A549 (cell line): Measurements from ENCODE around the gene PRKCZ. TPM values are rescaled to one million over a fixed set of nuclear protein-coding genes. Genes with fewer than 3 reads are reported as not detected.

ENCODE experiments used
- ATAC-seq, 2 experiments: fragments of 200-7000 bp in 1 of 2; fragments of >200 bp in 1 of 2; cut with Nextera tagmentation in 1 of 2; cut with Tn5 transposase in 1 of 2; 3 replicates each; pipeline versions ENCODE4 v1.8.0 to v1.9.1; 2018 to 2020; ENCODE audit warnings: mild to moderate bottlenecking in 1 of 2, moderate library complexity in 1 of 2
- CTCF ChIA-PET: fragments of 300-600 bp; sonication (Branson Sonifier 250); formaldehyde crosslinking; extraction: SDS; loops from one replicate; lab custom pipeline; 2021; ENCODE audit warnings: antibody characterized with exemption, inconsistent platforms; lab: Yijun Ruan, JAX
- POLR2A ChIA-PET: fragments of 350-600 bp; formaldehyde crosslinking; extraction: SDS; loops from one replicate; lab custom pipeline; 2021; ENCODE audit warnings: antibody characterized with exemption, inconsistent platforms; lab: Yijun Ruan, JAX
- DNase-seq, 2 experiments: peaks; one replicate each; pipeline versions ENCODE4 v3.0.0 to v3.0.0-alpha.2; 2011 to 2016; ENCODE audit warnings: low read depth in 1 of 2, low spot score in 1 of 2
- FAIRE-seq: peaks from 2 replicates; lab custom pipeline; 2011; peaks lifted over from hg19 to GRCh38; lab: Jason Lieb, UNC
- H3K27ac ChIP-seq, 2 experiments: fragments of >200 bp; sonication (Bioruptor Twin); formaldehyde crosslinking; 3 replicates each; pipeline ENCODE4 v1.5.1; 2016 to 2017
- H3K4me1 ChIP-seq: fragments of >200 bp; sonication (Bioruptor Twin); formaldehyde crosslinking; 3 replicates; pipeline ENCODE4 v1.6.1; 2016
- H3K4me2 ChIP-seq: fragments of >200 bp; sonication (Bioruptor Twin); formaldehyde crosslinking; 3 replicates; pipeline ENCODE4 v1.6.1; 2016
- H3K4me3 ChIP-seq: fragments of >200 bp; sonication (Bioruptor Twin); formaldehyde crosslinking; 3 replicates; pipeline ENCODE4 v1.5.1; 2016
- H3K9me3 ChIP-seq: fragments of >200 bp; sonication (Bioruptor Twin); formaldehyde crosslinking; 3 replicates; pipeline ENCODE4 v1.6.1; 2016
- CBX2 ChIP-seq: fragments of 200-600 bp; sonication (generic); IDR thresholded peaks from 2 replicates; pipeline ENCODE4 v1.6.1; 2016; ENCODE audit warnings: low read depth, mild to moderate bottlenecking, borderline replicate concordance
- CEBPB ChIP-seq, 2 experiments: fragments of >200 bp in 1 of 2; sonication (Bioruptor Twin) in 1 of 2; formaldehyde crosslinking in 1 of 2; IDR thresholded peaks; 2 replicates each; pipeline ENCODE4 v1.6.1; 2012 to 2016
- CHD4 ChIP-seq: fragments of 200-600 bp; sonication (generic); IDR thresholded peaks from 2 replicates; pipeline ENCODE4 v1.6.1; 2016; ENCODE audit warnings: antibody characterized with exemption, mild to moderate bottlenecking, borderline replicate concordance
- CTCF ChIP-seq: fragments of >200 bp; sonication (Bioruptor Twin); formaldehyde crosslinking; IDR thresholded peaks from 3 replicates; pipeline ENCODE4 v1.5.1; 2016
- E2F6 ChIP-seq: IDR thresholded peaks from 2 replicates; pipeline ENCODE4 v1.6.1; 2012; ENCODE audit warnings: low read depth, borderline replicate concordance
- EP300 ChIP-seq, 2 experiments: fragments of >200 bp; sonication (Bioruptor Twin); formaldehyde crosslinking; IDR thresholded peaks; 2 replicates in 1 of 2; 3 replicates in 1 of 2; pipeline ENCODE4 v1.6.1; 2016 to 2017
- ESRRA ChIP-seq: fragments of 150-350 bp; IDR thresholded peaks from 2 replicates; pipeline ENCODE4 v1.6.1; 2014; ENCODE audit warnings: mild to moderate bottlenecking, low read length, borderline replicate concordance
- GATA3 ChIP-seq: IDR thresholded peaks from 2 replicates; pipeline ENCODE4 v1.6.1; 2012; ENCODE audit warnings: borderline replicate concordance
- HDAC2 ChIP-seq: fragments of 200-600 bp; sonication (generic); IDR thresholded peaks from 2 replicates; pipeline ENCODE4 v1.6.1; 2016
- JUN ChIP-seq, 2 experiments: fragments of >200 bp; sonication (Bioruptor Twin); formaldehyde crosslinking; IDR thresholded peaks; 2 replicates in 1 of 2; 3 replicates in 1 of 2; pipeline ENCODE4 v1.6.1; 2016 to 2017
- JUNB ChIP-seq: fragments of >200 bp; sonication (Bioruptor Twin); formaldehyde crosslinking; IDR thresholded peaks from 2 replicates; pipeline ENCODE4 v1.6.1; 2016
- KDM1A ChIP-seq: fragments of 200-600 bp; sonication (generic); IDR thresholded peaks from 2 replicates; pipeline ENCODE4 v1.6.1; 2016; ENCODE audit warnings: low read depth, mild to moderate bottlenecking
- NR3C1 ChIP-seq: fragments of >200 bp; sonication (Bioruptor Twin); formaldehyde crosslinking; IDR thresholded peaks from 3 replicates; pipeline ENCODE4 v1.6.1; 2017
- PHF8 ChIP-seq: fragments of 200-600 bp; sonication (generic); IDR thresholded peaks from 2 replicates; pipeline ENCODE4 v1.6.1; 2016; ENCODE audit warnings: low read depth, mild to moderate bottlenecking, antibody characterized with exemption, moderate library complexity, borderline replicate concordance
- POLR2AphosphoS2 ChIP-seq: conservative IDR thresholded peaks from 2 replicates; pipeline ENCODE4 v1.6.1; 2012; ENCODE audit warnings: low read length, improper control_type of control experiment, inconsistent platforms
- TFCP2L1 ChIP-seq: fragments of 250-450 bp; sonication (Bioruptor Pico); IDR thresholded peaks from 2 replicates; pipeline ENCODE4 v1.5.0; 2021; ENCODE audit warnings: mild to moderate bottlenecking
- ZC3H11A ChIP-seq: fragments of 450-650 bp; IDR thresholded peaks from 2 replicates; pipeline ENCODE4 v1.6.1; 2014; ENCODE audit warnings: antibody characterized with exemption, mild to moderate bottlenecking
- ZNF302 ChIP-seq: fragments of 250-450 bp; sonication (Bioruptor Pico); IDR thresholded peaks from 2 replicates; pipeline ENCODE4 v1.9.0; 2021; ENCODE audit warnings: inconsistent platforms, mild to moderate bottlenecking, moderate library complexity
- WGBS: methylation state at CpG from one replicate; pipeline ENCODE4 v1.1.6; 2017; ENCODE audit errors: missing lambda C conversion rate; 5-methylcytosine and 5-hydroxymethylcytosine counted together
- polyA plus RNA-seq, 4 experiments: library from polyadenylated mRNA; depleted of rRNA in 3 of 4; stranded (reverse); fragments of >200 nt; fragmentation: RNase III in 1 of 4; extraction: RNeasy Plus Mini Kit Qiagen cat#74134 plus additional on column Dnase treatment in 1 of 4; gene quantifications; 2 replicates in 3 of 4; 3 replicates in 1 of 4; pipeline ENCODE4 v1.2.3, GENCODE V29; 2011 to 2017
- TF ChIP-seq, protein P1 (sequence below): IDR thresholded peaks from 2 replicates; pipeline ENCODE4 v1.6.1; 2012
- TF ChIP-seq, protein P2 (sequence below): fragments of >200 bp; sonication (Bioruptor Twin); formaldehyde crosslinking; IDR thresholded peaks from 3 replicates; pipeline ENCODE4 v1.6.1; 2016
- TF ChIP-seq, protein P3 (sequence below): fragments of 250-450 bp; sonication (Bioruptor Pico); IDR thresholded peaks from 2 replicates; pipeline ENCODE4 v1.5.0; 2020; ENCODE audit warnings: low read depth, mild to moderate bottlenecking, moderate library complexity

The PRKCZ gene
- polyA plus RNA-seq, 2 of the 4 experiments (the other 2 are of a cell fraction): 9.5 to 9.8 TPM

GRCh38 chr1:2047749-2048729 lies 2.2 kb upstream of the PRKCZ start:
- 87% methylated on average over 14 of the region's 25 CpGs for WGBS
- FAIRE-seq: no peak
- CTCF ChIA-PET: interaction anchor here (0.6 to 4.1 kb wide), 10 partner anchors 8 to 146 kb away, joined by 3 to 30 read pairs (median 3); no protein-coding TSS in a partner anchor
- Histone ChIP-seq H3K4me2 (no peak overlapping the region), H3K4me1 (0 out of 3 replicates have a peak, but pooled peaks cover 2% of the 10 kb centered on the region), H3K27ac (no peak overlapping the region), H3K9me3 (no peaks in the 10 kb centered on the region), H3K4me3 (no peak overlapping the region)
- no peak for ATAC-seq
- TF ChIP-seq CHD4 (no peak), HDAC2 (no peak)
- DNase-seq: no peak
- POLR2A ChIA-PET: no interaction called here

- ATAC-seq: peak; percentile 70 to 81
- ChIA-PET CTCF (interaction anchor here (0.9 to 2.4 kb wide), 10 partner anchors 13 to 147 kb away, joined by 3 to 13 read pairs (median 3); no protein-coding TSS in a partner anchor), POLR2A (no interaction called here)
- Histone ChIP-seq H3K4me3 (peak overlapping the region; percentile 90), H3K4me2 (peak overlapping the region; percentile 86), H3K9me3 (no peaks in the 10 kb centered on the region), H3K4me1 (0 out of 3 replicates have a peak, but pooled peaks cover 2% of the 10 kb centered on the region), H3K27ac (peak overlapping the region; percentile 76 to 97; a peak in 5 of 6 replicates)
- TF ChIP-seq TFCP2L1 (CRISPR knock-in tag) (no peak), POLR2AphosphoS2 (no peak), EP300 (IDR thresholded peaks at IDR 0.05) (no peak), ESRRA (no peak), JUNB (no peak), CTCF (0 out of 3 replicates have a peak, but pooled peaks have one; percentile 8)
- WGBS: 72% methylated on average over 8 of the region's 14 CpGs
- no peak for FAIRE-seq
- DNase-seq: peak; percentile 56 to 64
Measured at GRCh38 chr1:2049225-2049717, 940 bp upstream of the PRKCZ start.

DNA sequence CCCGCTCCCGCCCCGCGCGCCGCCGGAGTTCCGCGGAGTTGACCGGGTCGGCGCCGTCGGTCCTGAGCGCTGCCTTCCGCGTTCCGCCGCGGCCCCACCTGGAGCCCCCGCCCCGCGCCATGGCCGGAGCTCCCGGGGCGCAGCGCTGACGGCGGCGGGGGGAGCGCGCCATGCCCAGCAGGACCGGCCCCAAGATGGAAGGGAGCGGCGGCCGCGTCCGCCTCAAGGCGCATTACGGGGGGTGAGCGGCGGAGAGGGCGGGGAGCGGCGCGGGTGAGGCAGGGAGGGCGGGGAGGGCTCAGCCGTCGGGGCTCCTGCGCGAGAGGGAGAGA lies 216 bp downstream of the PRKCZ start:
- TF ChIP-seq ZC3H11A (no peak), JUN (IDR thresholded peaks at IDR 0.05) (peak in 1 of 2 experiments; percentile 35; a peak in 1 of 5 replicates)
- TF ChIP-seq, protein P1, sequence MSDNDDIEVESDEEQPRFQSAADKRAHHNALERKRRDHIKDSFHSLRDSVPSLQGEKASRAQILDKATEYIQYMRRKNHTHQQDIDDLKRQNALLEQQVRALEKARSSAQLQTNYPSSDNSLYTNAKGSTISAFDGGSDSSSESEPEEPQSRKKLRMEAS: 0 out of 2 replicates have a peak, but pooled peaks have one; percentile 9
- TF ChIP-seq, all 56 proteins: peak for 2
- Histone ChIP-seq H3K4me3 (peak overlapping the region; percentile 90), H3K4me1 (0 out of 3 replicates have a peak, but pooled peaks cover 2% of the 10 kb centered on the region), H3K27ac (peak overlapping the region; percentile 85 to 97), H3K4me2 (peak overlapping the region; percentile 72), H3K9me3 (no peaks in the 10 kb centered on the region)
- FAIRE-seq: no peak
- DNase-seq: peak in 1 of 2 experiments; percentile 35
- POLR2A ChIA-PET: interaction anchor here (0.7 kb wide), 1 partner anchor 535 kb away, joined by 4 read pairs; no protein-coding TSS in a partner anchor
- peak; percentile 1 to 27; a peak in 5 of 6 replicates for ATAC-seq
- CTCF ChIA-PET: interaction anchor here (1.0 to 1.1 kb wide), 3 partner anchors 14 to 124 kb away, joined by 3 read pairs; no protein-coding TSS in a partner anchor
- no CpG with 5 or more reads among the region's 51 CpGs for WGBS

GRCh38 chr1:2050793-2051682 lies 827 bp downstream of the PRKCZ start:
- Histone ChIP-seq H3K4me3 (peak overlapping the region; percentile 90), H3K4me2 (peak overlapping the region; percentile 72), H3K9me3 (no peaks in the 10 kb centered on the region), H3K27ac (peak overlapping the region; percentile 85 to 97), H3K4me1 (0 out of 3 replicates have a peak, but pooled peaks cover 2% of the 10 kb centered on the region)
- ATAC-seq (no peak), DNase-seq (no peak), FAIRE-seq (no peak)
- ChIA-PET POLR2A (no interaction called here), CTCF (interaction anchor here (1.0 kb wide), 1 partner anchor 14 kb away, joined by 3 read pairs; no protein-coding TSS in a partner anchor)
- 41% methylated on average over 52 of the region's 84 CpGs for WGBS
- TF ChIP-seq GATA3 (no peak), KDM1A (no peak), ZNF302 (CRISPR knock-in tag) (no peak), E2F6 (no peak), JUN (IDR thresholded peaks at IDR 0.05) (no peak), CHD4 (no peak), NR3C1 (no peak), CEBPB (IDR thresholded peaks at IDR 0.05) (no peak), ZC3H11A (no peak), CBX2 (no peak), PHF8 (no peak)
- TF ChIP-seq, protein P2, sequence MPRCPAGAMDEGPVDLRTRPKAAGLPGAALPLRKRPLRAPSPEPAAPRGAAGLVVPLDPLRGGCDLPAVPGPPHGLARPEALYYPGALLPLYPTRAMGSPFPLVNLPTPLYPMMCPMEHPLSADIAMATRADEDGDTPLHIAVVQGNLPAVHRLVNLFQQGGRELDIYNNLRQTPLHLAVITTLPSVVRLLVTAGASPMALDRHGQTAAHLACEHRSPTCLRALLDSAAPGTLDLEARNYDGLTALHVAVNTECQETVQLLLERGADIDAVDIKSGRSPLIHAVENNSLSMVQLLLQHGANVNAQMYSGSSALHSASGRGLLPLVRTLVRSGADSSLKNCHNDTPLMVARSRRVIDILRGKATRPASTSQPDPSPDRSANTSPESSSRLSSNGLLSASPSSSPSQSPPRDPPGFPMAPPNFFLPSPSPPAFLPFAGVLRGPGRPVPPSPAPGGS: no peak
- TF ChIP-seq, protein P3, sequence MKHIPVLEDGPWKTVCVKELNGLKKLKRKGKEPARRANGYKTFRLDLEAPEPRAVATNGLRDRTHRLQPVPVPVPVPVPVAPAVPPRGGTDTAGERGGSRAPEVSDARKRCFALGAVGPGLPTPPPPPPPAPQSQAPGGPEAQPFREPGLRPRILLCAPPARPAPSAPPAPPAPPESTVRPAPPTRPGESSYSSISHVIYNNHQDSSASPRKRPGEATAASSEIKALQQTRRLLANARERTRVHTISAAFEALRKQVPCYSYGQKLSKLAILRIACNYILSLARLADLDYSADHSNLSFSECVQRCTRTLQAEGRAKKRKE (CRISPR knock-in tag): no peak
